Measurements from ENCODE around the gene MAP3K4.

- TF ChIP-seq SPI1 (IDR thresholded peaks at IDR 0.05; ENCODE audit: low read depth, low read length) (no peak), TAF1 (IDR thresholded peaks at IDR 0.05; ENCODE audit: low read depth, low read length) (no peak), POLR2AphosphoS5 (IDR thresholded peaks at IDR 0.05; ENCODE audit: low read depth, low read length) (no peak)
These were observed 20.4 kb upstream of the MAP3K4 start for GRCh38 chr6:160971171-160971570.
